ENCODE results near the gene ELF2. TPM values are rescaled to one million over a fixed set of nuclear protein-coding genes. Genes with fewer than 3 reads are reported as not detected.

Gene ELF2
- polyA plus RNA-seq, 3 donors: 14.0 to 34.3 (median 18.9) TPM

- no peaks in the 10 kb centered on the region for H3K27me3 ChIP-seq (ENCODE audit: control insufficient read depth in 2 of 2, insufficient read depth in 2 of 2, low read length in 2 of 2)
- peak; percentile 84 to 96 (median 94) for DNase-seq
- no peaks in the 10 kb centered on the region for H3K9me3 ChIP-seq (replicated peaks in 1 of 2; ENCODE audit: control insufficient read depth in 1 of 2, insufficient read depth in 1 of 2, low read length in 2 of 2)
- Mint-ChIP-seq H3K4me3 (peak overlapping the region; percentile 37 to 67), H3K27me3 (ENCODE audit: low read depth in 3 of 3) (peaks cover 0 to 1% (median 1%) of the 10 kb centered on the region in 3 donors), H3K4me1 (peaks cover 36% of the 10 kb centered on the region), H3K9me3 (peaks cover 0 to 3% (median 0%) of the 10 kb centered on the region in 7 donors), H3K27ac (peak overlapping the region; percentile 87 to 99 (median 96)), H3K36me3 (no peaks in the 10 kb centered on the region)
- H4K20me1 ChIP-seq (ENCODE audit: insufficient read depth, low read length): no peaks in the 10 kb centered on the region
- H3K27ac ChIP-seq (ENCODE audit: low read depth in 1 of 2, low read length in 2 of 2): peak overlapping the region; percentile 83 to 84
- H3K79me2 ChIP-seq (ENCODE audit: insufficient read depth, low read length): no peaks in the 10 kb centered on the region
- intact Hi-C loops (cut with micrococcal nuclease): loop anchor here in 1 of 2 donors (10.0 kb wide), 1 partner anchor 1066 kb away; no protein-coding TSS in a partner anchor
- 6% methylated on average over 8 of the region's 9 CpGs for WGBS (ENCODE audit: insufficient coverage)
- TF ChIP-seq CTCF (IDR thresholded peaks at IDR 0.05): no peak
- H2AFZ ChIP-seq (ENCODE audit: insufficient read depth, low read depth, low read length, poor library complexity, severe bottlenecking): no peak overlapping the region
- no peaks in the 10 kb centered on the region for H3K36me3 ChIP-seq (replicated peaks in 1 of 2; ENCODE audit: control insufficient read depth in 1 of 2, insufficient read depth in 2 of 2, low read length in 2 of 2)
- H3K4me2 ChIP-seq (replicated peaks; ENCODE audit: extremely low read depth, low read length, poor library complexity, severe bottlenecking): peak overlapping the region; percentile 57
- H3K9ac ChIP-seq (ENCODE audit: insufficient read depth, low read length, poor library complexity, severe bottlenecking): no peak overlapping the region
- H3K4me1 ChIP-seq (ENCODE audit: control insufficient read depth in 1 of 2, insufficient read depth in 2 of 2, low read length in 2 of 2): peaks cover 34 to 35% of the 10 kb centered on the region in 2 donors
- H3K4me3 ChIP-seq (replicated peaks in 1 of 3; ENCODE audit: low read depth in 2 of 3, low read length in 3 of 3): peak overlapping the region in 1 of 3 experiments; percentile 50
These were observed 11.8 kb upstream of the ELF2 start for GRCh38 chr4:139188648-139189416.

DNA sequence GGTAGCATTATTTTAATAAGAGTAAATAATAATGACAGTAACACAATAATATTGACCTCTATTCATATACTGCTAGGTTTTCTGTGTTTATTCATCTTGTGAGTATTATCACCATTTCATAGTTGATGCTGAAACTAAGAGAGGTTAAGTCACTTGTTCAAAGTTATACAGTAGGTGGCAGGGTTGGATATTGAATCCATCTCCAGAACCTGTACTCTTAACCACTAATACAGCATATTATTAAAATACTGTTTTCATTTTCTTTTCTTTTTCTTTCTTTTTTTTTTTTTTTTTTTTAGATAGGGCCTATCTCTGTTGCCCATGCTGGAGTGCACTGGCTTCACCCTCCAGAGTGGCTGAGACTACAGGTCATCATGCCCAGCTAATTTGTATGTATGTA lies 7.1 kb upstream of the ELF2 start:
- no peaks in the 10 kb centered on the region for H4K20me1 ChIP-seq (ENCODE audit: insufficient read depth, low read length)
- no peaks in the 10 kb centered on the region for H3K9me3 ChIP-seq (replicated peaks in 1 of 2; ENCODE audit: control insufficient read depth in 1 of 2, insufficient read depth in 1 of 2, low read length in 2 of 2)
- intact Hi-C loops (cut with micrococcal nuclease): loop anchor here in 1 of 2 donors (10.0 kb wide), 1 partner anchor 1071 kb away; no protein-coding TSS in a partner anchor
- H3K4me3 ChIP-seq (replicated peaks in 1 of 3; ENCODE audit: low read depth in 2 of 3, low read length in 3 of 3): no peak overlapping the region
- peak; percentile 23 for TF ChIP-seq CTCF (IDR thresholded peaks at IDR 0.05)
- no peak overlapping the region for H3K27ac Mint-ChIP-seq
- H3K4me3 Mint-ChIP-seq: no peak overlapping the region
- H3K9me3 Mint-ChIP-seq: peaks cover 0 to 3% (median 0%) of the 10 kb centered on the region in 7 donors
- no peak overlapping the region for H2AFZ ChIP-seq (ENCODE audit: insufficient read depth, low read depth, low read length, poor library complexity, severe bottlenecking)
- H3K4me1 ChIP-seq (ENCODE audit: control insufficient read depth in 1 of 2, insufficient read depth in 2 of 2, low read length in 2 of 2): peaks cover 20 to 25% of the 10 kb centered on the region in 2 donors
- H3K36me3 Mint-ChIP-seq: no peaks in the 10 kb centered on the region
- H3K36me3 ChIP-seq (replicated peaks in 1 of 2; ENCODE audit: control insufficient read depth in 1 of 2, insufficient read depth in 2 of 2, low read length in 2 of 2): no peaks in the 10 kb centered on the region
- no peak overlapping the region for H3K27ac ChIP-seq (ENCODE audit: low read depth in 1 of 2, low read length in 2 of 2)
- H3K27me3 Mint-ChIP-seq (ENCODE audit: low read depth in 3 of 3): peaks cover 0 to 3% (median 3%) of the 10 kb centered on the region in 3 donors
- peak in 2 of 3 donors; percentile 28 to 35 for DNase-seq
- H3K79me2 ChIP-seq (ENCODE audit: insufficient read depth, low read length): no peaks in the 10 kb centered on the region
- no peak overlapping the region for H3K4me2 ChIP-seq (replicated peaks; ENCODE audit: extremely low read depth, low read length, poor library complexity, severe bottlenecking)
- H3K27me3 ChIP-seq (ENCODE audit: control insufficient read depth in 2 of 2, insufficient read depth in 2 of 2, low read length in 2 of 2): no peaks in the 10 kb centered on the region
- H3K4me1 Mint-ChIP-seq: peaks cover 19% of the 10 kb centered on the region
- H3K9ac ChIP-seq (ENCODE audit: insufficient read depth, low read length, poor library complexity, severe bottlenecking): no peak overlapping the region
